Upper lobe of left lung (tissue), 6 donors: ENCODE data around the gene SFMBT2. TPM values are rescaled to one million over a fixed set of nuclear protein-coding genes. Genes with fewer than 3 reads are reported as not detected.

ENCODE experiments used
- ATAC-seq, 2 donors: fragments of 200-7000 bp; cut with Tn5 transposase; one replicate each; pipeline ENCODE4 v1.9.1; 2022; ENCODE audit warnings: mild to moderate bottlenecking in 2 of 2, moderate library complexity in 2 of 2; ENCODE audit not compliant: low FRiP score in 2 of 2
- DNase-seq, 2 donors: peaks; one replicate each; pipeline ENCODE4 v3.0.0-alpha.2; 2019 to 2020
- H3K27ac ChIP-seq, 4 donors: fragments of 200-600 bp; sonication (generic); one replicate each; pipeline ENCODE4 v1.5.1; 2016 to 2019
- H3K27me3 ChIP-seq, 4 donors: fragments of 200-600 bp; sonication (generic); one replicate each; pipeline ENCODE4 v1.5.1; 2017 to 2019
- H3K36me3 ChIP-seq, 4 donors: fragments of 200-600 bp; sonication (generic); one replicate each; pipeline ENCODE4 v1.5.1; 2016 to 2019
- H3K4me1 ChIP-seq, 4 donors: fragments of 200-600 bp; sonication (generic); one replicate each; pipeline ENCODE4 v1.5.1; 2018 to 2019
- H3K4me3 ChIP-seq, 4 donors: fragments of 200-600 bp; sonication (generic); one replicate each; pipeline ENCODE4 v1.5.1; 2017 to 2019; ENCODE audit warnings: mild to moderate bottlenecking in 2 of 4, moderate library complexity in 1 of 4
- H3K9me3 ChIP-seq, 4 donors: fragments of 200-600 bp; sonication (generic); one replicate each; pipeline ENCODE4 v1.5.1; 2018 to 2019
- CTCF ChIP-seq, 6 experiments: fragments of 450-650 bp in 4 of 6; fragments of 200-600 bp in 2 of 6; sonication (generic) in 2 of 6; IDR thresholded peaks; one replicate each; pipeline ENCODE4 v1.5.1; 2016 to 2019; ENCODE audit warnings: antibody characterized with exemption in 6 of 6
- EP300 ChIP-seq, 4 donors: sonication (generic); formaldehyde crosslinking; IDR thresholded peaks; one replicate each; pipeline ENCODE4 v1.5.1; 2017; ENCODE audit warnings: antibody characterized with exemption in 4 of 4, control low read depth in 2 of 4
- POLR2A ChIP-seq, 4 donors: fragments of 450-650 bp; IDR thresholded peaks; one replicate each; pipeline ENCODE4 v1.5.1; 2016 to 2017; ENCODE audit warnings: antibody characterized with exemption in 4 of 4, mild to moderate bottlenecking in 2 of 4
- POLR2AphosphoS5 ChIP-seq, 2 donors: sonication (generic); formaldehyde crosslinking; IDR thresholded peaks; one replicate each; pipeline ENCODE4 v1.5.1; 2017; ENCODE audit warnings: antibody characterized with exemption in 2 of 2
- WGBS, 2 donors: methylation state at CpG; one replicate each; pipeline ENCODE4 v1.1.5; 2017 to 2018; 5-methylcytosine and 5-hydroxymethylcytosine counted together
- total RNA-seq, 6 donors: library from RNA; depleted of rRNA in 4 of 6; stranded (reverse); fragments of >200 nt in 4 of 6; gene quantifications; one replicate each; pipeline versions ENCODE4 v1.1.0 to v1.2.1, GENCODE V29; 2016 to 2021
- donor health status: DM: no; HTN: no; CAD: no; lungs with moderate emphysema.
- donor health status: DM: no; HTN: yes; CAD: no; lungs with severe emphysema.

Gene SFMBT2
- total RNA-seq, 6 donors from 2014 or later, result 6.2 to 14.6 (median 10.2) TPM

- 87 to 91% methylated on average over 8 of the region's 8 CpGs for WGBS, 2 donors
These were observed 119.2 kb downstream of the SFMBT2 start for GRCh38 chr10:7291487-7292270.

GRCh38 chr10:7288060-7288690 is 122.7 kb downstream of the SFMBT2 start:
- H3K4me1 ChIP-seq, result peaks cover 4 to 8% (median 5%) of the 10 kb centered on the region in 4 donors
- no peaks in the 10 kb centered on the region for H3K9me3 ChIP-seq
- no peaks in the 10 kb centered on the region for H3K27me3 ChIP-seq
- no peak overlapping the region for H3K4me3 ChIP-seq
- 92 to 97% methylated on average over 12 of the region's 12 CpGs for WGBS, 2 donors
- H3K27ac ChIP-seq, result no peak overlapping the region
- no peaks in the 10 kb centered on the region for H3K36me3 ChIP-seq
- ATAC-seq (no peak), DNase-seq (no peak)
- TF ChIP-seq POLR2AphosphoS5 (IDR thresholded peaks at IDR 0.05) (no peak), CTCF (IDR thresholded peaks at IDR 0.05) (no peak), POLR2A (IDR thresholded peaks at IDR 0.05) (no peak), EP300 (IDR thresholded peaks at IDR 0.05) (no peak)

More at GRCh38 chr10:7291487-7292270, 119.2 kb downstream of the SFMBT2 start:
- H3K9me3 ChIP-seq, result no peaks in the 10 kb centered on the region
- no peak for ATAC-seq
- no peaks in the 10 kb centered on the region for H3K4me1 ChIP-seq
- H3K4me3 ChIP-seq, result no peak overlapping the region
- H3K36me3 ChIP-seq, result no peaks in the 10 kb centered on the region
- DNase-seq, result no peak
- no peak for TF ChIP-seq CTCF (IDR thresholded peaks at IDR 0.05)
- TF ChIP-seq EP300 (IDR thresholded peaks at IDR 0.05), result no peak
- TF ChIP-seq POLR2A (IDR thresholded peaks at IDR 0.05), result no peak
- TF ChIP-seq POLR2AphosphoS5 (IDR thresholded peaks at IDR 0.05), result no peak
- H3K27ac ChIP-seq, result no peak overlapping the region
- H3K27me3 ChIP-seq, result no peaks in the 10 kb centered on the region

- H3K4me1 ChIP-seq, result peaks cover 4 to 8% (median 5%) of the 10 kb centered on the region in 4 donors
- H3K36me3 ChIP-seq, result no peaks in the 10 kb centered on the region
- no peaks in the 10 kb centered on the region for H3K9me3 ChIP-seq
- ATAC-seq (no peak), DNase-seq (no peak)
- TF ChIP-seq POLR2A (IDR thresholded peaks at IDR 0.05), result no peak
- no peak for TF ChIP-seq POLR2AphosphoS5 (IDR thresholded peaks at IDR 0.05)
- no peak for TF ChIP-seq EP300 (IDR thresholded peaks at IDR 0.05)
- no peak for TF ChIP-seq CTCF (IDR thresholded peaks at IDR 0.05)
- no peaks in the 10 kb centered on the region for H3K27me3 ChIP-seq
- H3K27ac ChIP-seq, result no peak overlapping the region
- WGBS, 2 donors, result 86% methylated on average over 3 of the region's 3 CpGs; no CpG with 5 or more reads in 1 of the 2 donors
- no peak overlapping the region for H3K4me3 ChIP-seq
These were observed 123.5 kb downstream of the SFMBT2 start for GRCh38 chr10:7287377-7287776.

GRCh38 chr10:7285522-7286322 is 125.1 kb downstream of the SFMBT2 start:
- Histone ChIP-seq H3K4me1 (peaks cover 4 to 8% (median 5%) of the 10 kb centered on the region in 4 donors), H3K4me3 (no peak overlapping the region), H3K36me3 (no peaks in the 10 kb centered on the region), H3K9me3 (no peaks in the 10 kb centered on the region), H3K27me3 (no peaks in the 10 kb centered on the region), H3K27ac (no peak overlapping the region)
- 64 to 72% methylated on average over 6 of the region's 6 CpGs for WGBS, 2 donors
- TF ChIP-seq POLR2AphosphoS5 (IDR thresholded peaks at IDR 0.05) (no peak), EP300 (IDR thresholded peaks at IDR 0.05) (no peak), POLR2A (IDR thresholded peaks at IDR 0.05) (no peak), CTCF (IDR thresholded peaks at IDR 0.05) (no peak)
- DNase-seq, result no peak
- ATAC-seq, result no peak
